DND-41 (cell line): ENCODE data around the gene TTC39A.

ENCODE experiments used
- ATAC-seq: fragments of 200-7000 bp; cut with Tn5 transposase; 3 replicates; pipeline ENCODE4 v1.9.1; 2021; ENCODE audit warnings: low read depth; ENCODE audit not compliant: insufficient read depth
- DNase-seq: peaks from one replicate; pipeline ENCODE4 v3.0.0-alpha.2; 2020
- H2AFZ ChIP-seq: 2 replicates; pipeline ENCODE4 v1.6.0; 2012; ENCODE audit warnings: low read depth, low read length
- H3K27ac ChIP-seq: 2 replicates; pipeline ENCODE4 v1.5.1; 2012; ENCODE audit warnings: low read length, inconsistent platforms
- H3K27me3 ChIP-seq: fragments of 200-600 bp; sonication (generic); 2 replicates; pipeline ENCODE4 v1.6.0; 2012; ENCODE audit warnings: low read length, mild to moderate bottlenecking, inconsistent platforms; ENCODE audit not compliant: insufficient read depth, poor library complexity
- H3K36me3 ChIP-seq: 2 replicates; pipeline ENCODE4 v1.5.1; 2012; ENCODE audit warnings: low read length, inconsistent platforms; ENCODE audit not compliant: insufficient read depth
- H3K4me1 ChIP-seq: 2 replicates; pipeline ENCODE4 v1.5.1; 2012; ENCODE audit warnings: mild to moderate bottlenecking, low read length; ENCODE audit not compliant: insufficient read depth
- H3K4me2 ChIP-seq: 2 replicates; pipeline ENCODE4 v1.6.0; 2012; ENCODE audit warnings: mild to moderate bottlenecking, moderate library complexity, low read length, inconsistent platforms; ENCODE audit not compliant: insufficient read depth
- H3K4me3 ChIP-seq, 2 experiments: fragments of 200-600 bp in 1 of 2; shearing (Covaris generic) in 1 of 2; 2 replicates each; pipeline ENCODE4 v1.5.1; 2012 to 2016; ENCODE audit warnings: inconsistent platforms in 2 of 2, low read length in 2 of 2, mild to moderate bottlenecking in 2 of 2, low read depth in 1 of 2, moderate library complexity in 1 of 2
- H3K79me2 ChIP-seq: 2 replicates; pipeline ENCODE4 v1.6.0; 2012; ENCODE audit warnings: low read length, inconsistent platforms; ENCODE audit not compliant: insufficient read depth
- H3K9ac ChIP-seq: 2 replicates; pipeline ENCODE4 v1.6.0; 2012; ENCODE audit warnings: low read depth, mild to moderate bottlenecking, inconsistent platforms, low read length, moderate library complexity
- H3K9me3 ChIP-seq: 2 replicates; pipeline ENCODE4 v1.5.1; 2012; ENCODE audit warnings: low read length, moderate library complexity, mild to moderate bottlenecking, inconsistent platforms; ENCODE audit not compliant: insufficient read depth, severe bottlenecking
- H4K20me1 ChIP-seq: 2 replicates; pipeline ENCODE4 v1.6.0; 2012; ENCODE audit warnings: low read length; ENCODE audit not compliant: insufficient read depth
- EZH2 ChIP-seq: IDR thresholded peaks from 3 replicates; pipeline ENCODE4 v1.6.1; 2012; ENCODE audit warnings: borderline replicate concordance, low read depth, mild to moderate bottlenecking, moderate library complexity, low read length, inconsistent platforms; ENCODE audit not compliant: severe bottlenecking
- TF ChIP-seq, protein P1 (sequence below): IDR thresholded peaks from 2 replicates; pipeline ENCODE4 v1.5.1; 2012; ENCODE audit warnings: borderline replicate concordance, low read length, moderate library complexity, mild to moderate bottlenecking; ENCODE audit not compliant: poor library complexity, severe bottlenecking; ENCODE audit errors: extremely low read depth

The TTC39A gene

DNA sequence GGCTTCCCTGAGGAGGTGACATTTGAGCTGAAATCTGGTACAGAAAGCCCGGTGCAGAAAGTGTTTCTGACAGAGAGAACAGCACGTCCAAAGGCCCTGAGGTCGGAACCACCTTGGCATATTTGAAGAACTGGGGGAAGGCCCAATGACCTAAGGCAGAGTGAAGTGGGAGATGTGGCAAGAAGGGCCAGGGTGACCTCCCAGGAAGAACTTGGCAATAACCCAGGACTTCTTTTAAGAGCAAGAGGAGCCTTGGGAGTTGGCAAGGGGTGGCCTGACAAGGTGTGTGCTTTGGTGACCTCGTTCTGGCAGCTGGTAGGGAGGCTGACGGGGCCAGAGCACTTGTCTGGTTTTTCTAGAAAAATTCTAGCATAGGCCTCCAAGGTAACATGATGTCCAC, 23.4 kb downstream of the TTC39A start:
- Histone ChIP-seq H3K36me3 (no peaks in the 10 kb centered on the region), H3K4me1 (no peaks in the 10 kb centered on the region), H2AFZ (no peak overlapping the region), H4K20me1 (no peaks in the 10 kb centered on the region), H3K79me2 (no peaks in the 10 kb centered on the region), H3K9me3 (no peaks in the 10 kb centered on the region), H3K9ac (no peak overlapping the region), H3K27ac (no peak overlapping the region), H3K4me3 (no peak overlapping the region), H3K4me2 (no peak overlapping the region), H3K27me3 (no peaks in the 10 kb centered on the region)
- TF ChIP-seq EZH2, result no peak
- TF ChIP-seq, protein P1, sequence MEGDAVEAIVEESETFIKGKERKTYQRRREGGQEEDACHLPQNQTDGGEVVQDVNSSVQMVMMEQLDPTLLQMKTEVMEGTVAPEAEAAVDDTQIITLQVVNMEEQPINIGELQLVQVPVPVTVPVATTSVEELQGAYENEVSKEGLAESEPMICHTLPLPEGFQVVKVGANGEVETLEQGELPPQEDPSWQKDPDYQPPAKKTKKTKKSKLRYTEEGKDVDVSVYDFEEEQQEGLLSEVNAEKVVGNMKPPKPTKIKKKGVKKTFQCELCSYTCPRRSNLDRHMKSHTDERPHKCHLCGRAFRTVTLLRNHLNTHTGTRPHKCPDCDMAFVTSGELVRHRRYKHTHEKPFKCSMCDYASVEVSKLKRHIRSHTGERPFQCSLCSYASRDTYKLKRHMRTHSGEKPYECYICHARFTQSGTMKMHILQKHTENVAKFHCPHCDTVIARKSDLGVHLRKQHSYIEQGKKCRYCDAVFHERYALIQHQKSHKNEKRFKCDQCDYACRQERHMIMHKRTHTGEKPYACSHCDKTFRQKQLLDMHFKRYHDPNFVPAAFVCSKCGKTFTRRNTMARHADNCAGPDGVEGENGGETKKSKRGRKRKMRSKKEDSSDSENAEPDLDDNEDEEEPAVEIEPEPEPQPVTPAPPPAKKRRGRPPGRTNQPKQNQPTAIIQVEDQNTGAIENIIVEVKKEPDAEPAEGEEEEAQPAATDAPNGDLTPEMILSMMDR, result no peak
- no peak for ATAC-seq
- no peak for DNase-seq

- H4K20me1 ChIP-seq, result no peaks in the 10 kb centered on the region
- no peak overlapping the region for H3K4me2 ChIP-seq
- H3K27me3 ChIP-seq, result no peaks in the 10 kb centered on the region
- no peaks in the 10 kb centered on the region for H3K9me3 ChIP-seq
- no peaks in the 10 kb centered on the region for H3K36me3 ChIP-seq
- H3K27ac ChIP-seq, result no peak overlapping the region
- TF ChIP-seq, protein P1, result no peak
- TF ChIP-seq EZH2, result no peak
- H3K4me3 ChIP-seq, result no peak overlapping the region
- no peak overlapping the region for H2AFZ ChIP-seq
- no peaks in the 10 kb centered on the region for H3K79me2 ChIP-seq
- no peak for ATAC-seq
- DNase-seq, result no peak
- H3K4me1 ChIP-seq, result no peaks in the 10 kb centered on the region
- no peak overlapping the region for H3K9ac ChIP-seq
Observed at GRCh38 chr1:51305371-51305823, 25.0 kb downstream of the TTC39A start.

DNA sequence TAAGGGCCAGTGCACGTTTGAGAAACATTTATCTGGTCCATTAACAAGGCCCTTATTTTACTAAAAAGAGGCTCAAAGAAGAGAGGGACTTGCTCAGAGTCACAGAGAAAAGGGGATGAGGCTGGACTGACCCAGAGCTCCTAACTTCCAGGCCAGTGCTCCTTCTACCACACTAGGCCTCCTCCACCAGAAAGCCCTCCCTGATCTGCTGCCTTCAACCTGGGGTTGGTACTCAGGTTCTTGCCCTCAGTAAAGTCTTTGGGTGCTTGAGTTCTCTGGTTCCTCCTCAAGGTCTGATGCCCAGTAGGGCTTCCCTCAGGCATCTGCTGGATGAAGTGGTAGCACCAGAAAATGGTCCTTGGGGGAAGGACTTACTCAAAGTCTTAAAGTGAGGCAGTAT, 26.0 kb downstream of the TTC39A start:
- no peak for TF ChIP-seq EZH2
- TF ChIP-seq, protein P1, result no peak
- no peak overlapping the region for H3K27ac ChIP-seq
- H3K9ac ChIP-seq, result no peak overlapping the region
- H3K36me3 ChIP-seq, result no peaks in the 10 kb centered on the region
- ATAC-seq (no peak), DNase-seq (no peak)
- H3K4me1 ChIP-seq, result no peaks in the 10 kb centered on the region
- H3K9me3 ChIP-seq, result no peaks in the 10 kb centered on the region
- H3K4me3 ChIP-seq, result no peak overlapping the region
- no peaks in the 10 kb centered on the region for H3K27me3 ChIP-seq
- no peak overlapping the region for H2AFZ ChIP-seq
- no peaks in the 10 kb centered on the region for H3K79me2 ChIP-seq
- no peaks in the 10 kb centered on the region for H4K20me1 ChIP-seq
- no peak overlapping the region for H3K4me2 ChIP-seq

GRCh38 chr1:51303751-51304251, 26.6 kb downstream of the TTC39A start:
- Histone ChIP-seq H3K4me2 (no peak overlapping the region), H3K36me3 (no peaks in the 10 kb centered on the region), H3K27ac (no peak overlapping the region), H3K4me3 (no peak overlapping the region), H3K9me3 (no peaks in the 10 kb centered on the region), H3K9ac (no peak overlapping the region), H4K20me1 (no peaks in the 10 kb centered on the region), H3K79me2 (no peaks in the 10 kb centered on the region), H3K27me3 (no peaks in the 10 kb centered on the region), H3K4me1 (no peaks in the 10 kb centered on the region), H2AFZ (no peak overlapping the region)
- ATAC-seq (no peak), DNase-seq (no peak)
- TF ChIP-seq, protein P1, result no peak
- no peak for TF ChIP-seq EZH2
